DOHH2 (cell line): ENCODE measurements around the gene SCN2A.

Source experiments
- CTCF ChIP-seq: fragments of 200-600 bp; sonication (generic); IDR thresholded peaks from one replicate; pipeline ENCODE4 v1.5.1; 2014; ENCODE audit warnings: antibody characterized with exemption, mild to moderate bottlenecking, low read depth, low read length; ENCODE audit not compliant: poor library complexity, severe bottlenecking
- EZH2phosphoT487 ChIP-seq: fragments of 200-600 bp; sonication (generic); IDR thresholded peaks from 2 replicates; pipeline ENCODE4 v1.6.1; 2017; ENCODE audit warnings: borderline replicate concordance, mild to moderate bottlenecking, antibody characterized with exemption, low read length, moderate library complexity, mixed read lengths

- TF ChIP-seq CTCF, result no peak
- TF ChIP-seq EZH2phosphoT487, result no peak
Observed at GRCh38 chr2:165371356-165371755, 132.1 kb downstream of the SCN2A start.
